Measurements from ENCODE around the gene PTPRE. TPM values are rescaled to one million over a fixed set of nuclear protein-coding genes. Genes with fewer than 3 reads are reported as not detected.

The PTPRE gene
- total RNA-seq, 2 experiments from 2014 or later, result 19.9 to 22.3 TPM

DNA sequence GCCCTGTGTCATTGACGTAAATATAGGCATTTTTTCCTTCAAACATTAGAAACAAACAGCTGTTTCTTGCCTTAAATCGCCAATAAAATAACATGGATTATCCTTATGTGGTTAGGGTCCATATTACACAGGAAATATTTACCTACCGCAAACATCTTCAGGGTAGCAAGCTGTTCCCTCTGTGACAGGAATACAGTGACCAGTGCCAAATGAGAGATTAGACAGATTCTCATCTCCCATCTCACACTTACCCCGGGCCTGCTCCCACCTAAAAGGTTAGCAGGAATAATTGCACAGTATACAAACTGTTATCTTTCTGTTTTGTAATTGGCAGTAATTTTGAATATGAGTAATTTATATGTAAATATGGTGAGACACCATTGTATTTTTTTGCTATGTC is 202.8 kb downstream of the PTPRE start:
- H3K27ac Mint-ChIP-seq, result no peak overlapping the region
- H3K27me3 Mint-ChIP-seq, result no peaks in the 10 kb centered on the region
- ATAC-seq (no peak), DNase-seq (no peak)
- intact Hi-C loops (cut with micrococcal nuclease), result no loop called here
- no peaks in the 10 kb centered on the region for H3K9me3 Mint-ChIP-seq
- H3K36me3 Mint-ChIP-seq (ENCODE audit: low read depth), result peaks cover 38% of the 10 kb centered on the region
- ChIA-PET POLR2A (interaction anchor here (0.8 to 1.6 kb wide), 3 partner anchors 12 to 14 kb away, joined by 3 to 4 read pairs (median 3); no protein-coding TSS in a partner anchor), CTCF (interaction anchor here (1.0 to 1.6 kb wide), 2 partner anchors 39 to 73 kb away, joined by 3 to 4 read pairs; no protein-coding TSS in a partner anchor)
- no peaks in the 10 kb centered on the region for H3K4me1 Mint-ChIP-seq (ENCODE audit: low read depth)
- no peak overlapping the region for H3K4me3 Mint-ChIP-seq
- TF ChIP-seq, protein P1, sequence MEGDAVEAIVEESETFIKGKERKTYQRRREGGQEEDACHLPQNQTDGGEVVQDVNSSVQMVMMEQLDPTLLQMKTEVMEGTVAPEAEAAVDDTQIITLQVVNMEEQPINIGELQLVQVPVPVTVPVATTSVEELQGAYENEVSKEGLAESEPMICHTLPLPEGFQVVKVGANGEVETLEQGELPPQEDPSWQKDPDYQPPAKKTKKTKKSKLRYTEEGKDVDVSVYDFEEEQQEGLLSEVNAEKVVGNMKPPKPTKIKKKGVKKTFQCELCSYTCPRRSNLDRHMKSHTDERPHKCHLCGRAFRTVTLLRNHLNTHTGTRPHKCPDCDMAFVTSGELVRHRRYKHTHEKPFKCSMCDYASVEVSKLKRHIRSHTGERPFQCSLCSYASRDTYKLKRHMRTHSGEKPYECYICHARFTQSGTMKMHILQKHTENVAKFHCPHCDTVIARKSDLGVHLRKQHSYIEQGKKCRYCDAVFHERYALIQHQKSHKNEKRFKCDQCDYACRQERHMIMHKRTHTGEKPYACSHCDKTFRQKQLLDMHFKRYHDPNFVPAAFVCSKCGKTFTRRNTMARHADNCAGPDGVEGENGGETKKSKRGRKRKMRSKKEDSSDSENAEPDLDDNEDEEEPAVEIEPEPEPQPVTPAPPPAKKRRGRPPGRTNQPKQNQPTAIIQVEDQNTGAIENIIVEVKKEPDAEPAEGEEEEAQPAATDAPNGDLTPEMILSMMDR (IDR thresholded peaks at IDR 0.05), result no peak

DNA sequence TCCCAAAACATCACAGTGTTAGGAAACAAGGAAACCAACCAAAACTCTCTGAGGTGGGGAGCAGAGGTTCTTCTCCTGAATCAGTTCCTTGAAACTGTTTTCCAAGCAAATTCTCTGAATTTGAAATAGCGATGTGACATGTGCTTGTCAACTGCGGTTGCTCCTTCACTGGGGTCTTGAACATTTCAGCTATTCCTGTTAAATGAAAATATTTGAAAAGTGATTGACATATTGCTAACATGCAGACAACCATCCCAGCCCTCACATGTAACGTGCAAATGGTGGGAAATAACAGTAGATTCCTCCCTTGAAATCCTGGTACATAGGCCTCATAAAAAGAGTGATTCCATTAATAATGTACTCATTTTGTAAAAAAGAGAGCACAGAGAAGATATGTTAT is 203.4 kb downstream of the PTPRE start:
- ChIA-PET CTCF (no interaction called here), POLR2A (no interaction called here)
- no peak overlapping the region for H3K27ac Mint-ChIP-seq
- H3K9me3 Mint-ChIP-seq, result no peaks in the 10 kb centered on the region
- peaks cover 44% of the 10 kb centered on the region for H3K36me3 Mint-ChIP-seq (ENCODE audit: low read depth)
- no peak overlapping the region for H3K4me3 Mint-ChIP-seq
- TF ChIP-seq, protein P1 (IDR thresholded peaks at IDR 0.05), result no peak
- no peak for ATAC-seq
- intact Hi-C loops (cut with micrococcal nuclease), result no loop called here
- no peak for DNase-seq
- H3K27me3 Mint-ChIP-seq, result no peaks in the 10 kb centered on the region
- no peaks in the 10 kb centered on the region for H3K4me1 Mint-ChIP-seq (ENCODE audit: low read depth)

DNA sequence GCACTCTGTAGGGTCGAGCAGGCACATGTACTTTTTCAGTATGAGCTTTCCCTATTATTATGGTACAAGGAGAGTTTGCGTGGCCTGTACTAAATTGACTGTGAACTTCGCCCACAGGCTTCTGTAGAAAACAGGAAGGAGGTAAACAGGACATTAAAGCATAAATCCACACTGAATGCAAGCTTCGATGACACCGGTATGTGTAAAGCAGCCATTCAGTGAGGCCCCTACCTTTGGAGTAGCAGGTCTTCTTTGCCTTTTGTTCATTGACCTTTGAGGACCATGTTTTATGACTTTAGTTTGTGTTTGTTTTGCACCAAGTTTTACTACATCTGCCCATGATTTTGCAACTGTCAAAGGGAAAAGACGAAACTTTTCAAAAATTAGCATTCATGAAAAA is 204.8 kb downstream of the PTPRE start:
- DNase-seq, result no peak
- no peak for ATAC-seq
- ChIA-PET POLR2A (interaction anchor here (0.9 to 2.5 kb wide), 3 partner anchors 9 to 14 kb away, joined by 3 to 8 read pairs (median 3); no protein-coding TSS in a partner anchor), CTCF (no interaction called here)
- TF ChIP-seq, protein P1 (IDR thresholded peaks at IDR 0.05), result no peak
- H3K27ac Mint-ChIP-seq, result no peak overlapping the region
- no peaks in the 10 kb centered on the region for H3K27me3 Mint-ChIP-seq
- intact Hi-C loops (cut with micrococcal nuclease), result no loop called here
- no peaks in the 10 kb centered on the region for H3K4me1 Mint-ChIP-seq (ENCODE audit: low read depth)
- no peaks in the 10 kb centered on the region for H3K9me3 Mint-ChIP-seq
- no peak overlapping the region for H3K4me3 Mint-ChIP-seq
- peaks cover 56% of the 10 kb centered on the region for H3K36me3 Mint-ChIP-seq (ENCODE audit: low read depth)

DNA sequence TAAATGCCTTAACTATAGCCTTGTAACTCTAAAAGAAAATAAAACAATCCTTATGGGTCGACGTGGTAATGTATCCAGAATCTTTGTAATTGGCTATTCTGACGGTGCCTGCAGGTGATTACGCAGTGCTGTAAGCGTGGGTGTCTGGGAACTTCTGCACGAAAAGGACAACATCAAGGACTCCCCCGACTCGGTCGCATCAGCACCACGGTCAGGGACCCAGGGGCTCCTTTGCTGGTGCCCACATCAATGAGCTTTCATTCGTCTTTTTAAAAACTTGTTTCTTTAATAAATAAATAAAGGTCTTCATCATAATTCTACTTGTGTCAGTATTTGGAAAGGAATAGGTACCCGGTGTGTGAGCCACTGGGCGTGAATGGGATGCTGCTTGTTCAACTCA is 206.1 kb downstream of the PTPRE start:
- H3K9me3 Mint-ChIP-seq, result no peaks in the 10 kb centered on the region
- DNase-seq (no peak), ATAC-seq (no peak)
- H3K4me3 Mint-ChIP-seq, result no peak overlapping the region
- POLR2A ChIA-PET, result interaction anchor here (1.7 to 2.5 kb wide), 2 partner anchors 9 to 13 kb away, joined by 5 to 8 read pairs; no protein-coding TSS in a partner anchor
- no peaks in the 10 kb centered on the region for H3K4me1 Mint-ChIP-seq (ENCODE audit: low read depth)
- H3K36me3 Mint-ChIP-seq (ENCODE audit: low read depth), result peaks cover 65% of the 10 kb centered on the region
- intact Hi-C loops (cut with micrococcal nuclease), result no loop called here
- TF ChIP-seq, protein P1 (IDR thresholded peaks at IDR 0.05), result no peak
- CTCF ChIA-PET, result no interaction called here
- no peaks in the 10 kb centered on the region for H3K27me3 Mint-ChIP-seq
- no peak overlapping the region for H3K27ac Mint-ChIP-seq

DNA sequence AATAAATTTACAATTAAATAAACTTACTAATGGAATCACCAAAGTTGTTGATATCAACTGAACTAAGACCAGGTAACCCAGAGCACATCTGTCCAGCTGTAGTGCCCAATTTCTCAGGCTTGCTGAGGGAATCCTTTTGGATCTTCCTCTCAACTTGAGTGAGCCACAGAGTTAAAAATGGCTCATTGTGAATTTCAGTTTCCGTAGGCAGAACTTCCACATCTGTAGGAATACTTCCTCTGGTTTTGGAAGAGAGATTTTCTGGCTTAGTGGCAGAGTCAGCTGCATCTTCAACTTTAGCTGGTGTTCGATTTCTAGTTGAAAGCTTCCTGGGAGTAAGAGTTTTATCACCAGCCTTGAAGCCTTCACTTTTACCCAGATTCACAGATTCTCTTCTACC is 208.0 kb downstream of the PTPRE start:
- H3K27ac Mint-ChIP-seq, result no peak overlapping the region
- no peaks in the 10 kb centered on the region for H3K27me3 Mint-ChIP-seq
- TF ChIP-seq, protein P1 (IDR thresholded peaks at IDR 0.05), result no peak
- CTCF ChIA-PET, result interaction anchor here (2.1 kb wide), 1 partner anchor 46 kb away, joined by 6 read pairs; no protein-coding TSS in a partner anchor
- ATAC-seq (no peak), DNase-seq (no peak)
- H3K9me3 Mint-ChIP-seq, result no peaks in the 10 kb centered on the region
- no peaks in the 10 kb centered on the region for H3K4me1 Mint-ChIP-seq (ENCODE audit: low read depth)
- H3K4me3 Mint-ChIP-seq, result no peak overlapping the region
- intact Hi-C loops (cut with micrococcal nuclease), result no loop called here
- POLR2A ChIA-PET, result interaction anchor here (1.5 to 2.1 kb wide), 3 partner anchors 10 to 19 kb away, joined by 3 to 10 read pairs (median 10); no protein-coding TSS in a partner anchor
- peaks cover 82% of the 10 kb centered on the region for H3K36me3 Mint-ChIP-seq (ENCODE audit: low read depth)

All from activated CD8-positive, alpha-beta T cell treated with anti-CD3 and anti-CD28 coated beads for 36 hours (primary cell).